ENCODE results near the gene ID3.
"Not testable (repeated sequence)": the region's sequence is repeated elsewhere in the genome, so short reads cannot be mapped to it uniquely, and the experiment has no call there.

Gene ID3

DNA sequence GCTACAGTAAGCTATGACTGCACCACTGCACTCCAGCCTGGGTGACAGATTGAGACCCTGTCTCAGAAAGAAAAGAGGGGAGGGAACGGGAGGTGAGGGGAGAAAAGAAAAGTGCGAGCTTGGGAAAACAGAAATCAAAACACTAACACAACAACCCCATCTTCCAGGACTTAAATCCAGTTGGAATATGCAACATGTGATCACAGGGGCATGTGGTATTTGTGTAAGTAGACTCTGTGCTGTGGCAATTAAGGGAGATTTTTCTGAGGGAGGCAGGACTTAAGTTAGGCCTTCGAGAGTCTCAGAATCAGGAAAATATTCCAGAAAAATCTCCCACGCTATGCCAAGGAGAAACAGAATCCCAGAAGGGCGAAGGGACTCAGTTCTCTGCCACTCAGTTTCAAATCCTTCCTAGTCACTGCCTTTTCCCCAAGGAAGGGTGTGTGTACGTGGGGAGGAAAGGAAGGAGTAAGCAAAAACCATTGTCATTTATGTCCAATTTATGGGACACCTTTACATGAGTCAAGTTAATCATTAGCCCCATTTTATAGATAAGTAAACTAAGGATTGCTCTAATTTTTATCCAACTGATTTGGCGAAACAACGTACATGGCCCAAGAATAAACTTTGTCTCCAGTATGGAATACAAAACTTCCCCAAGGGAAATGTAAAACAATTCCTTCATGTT lies 12.3 kb downstream of the ID3 start:
- FAIRE-seq = no peak

DNA sequence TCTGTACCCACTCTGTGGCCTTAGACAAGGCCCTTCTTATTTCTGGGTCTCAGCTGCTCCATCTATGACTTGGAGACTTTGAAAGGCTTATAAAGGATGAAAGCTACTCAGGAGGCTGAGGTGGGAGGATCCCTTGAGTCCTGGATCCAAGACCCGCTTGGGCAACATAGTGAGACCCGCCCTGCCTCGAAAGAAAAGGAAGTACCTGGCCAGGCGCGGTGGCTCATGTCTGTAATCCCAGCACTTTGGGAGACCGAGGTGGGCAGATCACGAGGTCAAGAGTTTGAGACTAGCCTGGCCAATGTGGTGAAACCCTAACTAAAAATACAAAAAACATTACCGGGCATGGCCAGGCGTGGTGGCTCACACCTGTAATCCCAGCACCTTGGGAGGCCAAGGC lies 13.4 kb downstream of the ID3 start:
- FAIRE-seq = no peak

DNA sequence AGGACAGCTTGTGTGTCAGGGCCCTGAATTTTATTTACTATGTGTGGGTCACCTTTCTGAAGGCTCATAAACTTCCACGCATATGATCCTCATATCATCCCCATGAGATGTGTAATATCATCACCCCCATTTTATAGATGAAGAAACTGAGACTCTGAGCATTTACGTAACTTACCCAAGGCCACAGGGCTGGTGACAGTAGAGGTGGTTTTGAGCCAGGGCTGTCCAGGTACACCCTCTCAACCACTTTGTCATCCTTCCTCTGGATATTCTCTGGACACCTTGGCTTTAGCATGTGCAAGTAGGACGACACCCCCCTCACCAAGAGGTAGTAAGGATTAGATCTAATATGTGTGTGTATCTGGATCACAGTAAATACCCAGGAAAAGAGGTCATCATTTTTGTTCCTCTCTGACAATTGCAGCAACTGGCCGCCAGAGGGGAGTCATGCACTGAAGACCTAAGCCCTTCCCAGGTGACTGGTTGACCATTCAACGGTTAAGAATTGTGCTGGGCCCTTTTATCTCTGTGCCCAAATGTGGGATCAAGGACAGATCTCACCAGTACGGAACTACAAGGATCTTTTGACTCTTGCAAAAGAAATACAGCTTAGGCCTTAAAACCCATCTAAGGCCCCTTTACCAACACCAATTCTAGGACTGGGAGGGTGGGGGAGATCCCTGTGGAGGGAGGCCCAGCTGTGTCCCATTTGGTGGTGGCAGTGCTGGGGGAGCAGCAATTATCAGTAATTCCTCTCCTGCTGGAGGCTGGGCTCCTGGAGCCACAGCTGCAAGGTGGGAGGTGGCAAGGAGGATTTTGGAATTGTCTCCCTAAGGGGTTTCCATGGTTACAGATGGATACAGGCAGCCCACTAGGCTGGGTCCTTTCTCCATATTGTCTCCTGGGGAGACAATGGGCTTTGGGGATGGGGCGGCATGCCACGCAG lies 14.6 kb downstream of the ID3 start:
- no peak for FAIRE-seq

DNA sequence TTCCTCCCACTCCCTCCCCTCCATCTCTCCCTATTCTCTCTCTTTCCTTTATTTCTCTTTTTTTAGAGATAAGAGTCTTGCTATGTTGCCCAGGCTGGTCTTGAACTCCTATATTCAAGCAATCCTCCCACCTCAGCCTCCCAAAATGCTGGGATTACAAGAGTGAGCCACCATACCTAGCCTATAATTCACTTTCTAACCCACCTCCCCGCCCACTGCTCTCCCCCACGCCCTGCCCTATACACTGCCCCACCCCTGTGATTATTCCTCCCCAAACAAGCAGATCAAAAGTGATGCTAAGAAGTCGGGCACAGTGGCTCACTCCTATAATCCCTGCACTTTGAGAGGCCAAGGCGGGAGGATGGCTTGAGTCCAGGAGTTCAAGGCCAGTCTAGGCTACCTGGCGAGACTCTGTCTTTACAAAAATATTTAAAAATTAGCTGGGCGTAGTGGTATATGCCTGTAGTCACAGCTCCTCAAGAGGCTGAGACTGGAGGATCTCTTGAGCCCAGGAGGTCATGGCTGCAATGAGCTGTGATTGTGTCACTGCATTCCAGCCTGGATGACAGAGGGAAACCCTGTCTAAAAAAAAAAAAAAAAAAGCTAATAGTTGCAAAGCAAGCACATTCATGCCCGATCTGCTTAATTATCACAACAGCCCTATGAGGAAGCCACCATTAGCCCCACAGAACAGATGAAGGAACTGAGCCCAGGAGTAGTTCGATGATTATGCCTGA lies 15.4 kb downstream of the ID3 start:
- no peak for FAIRE-seq

DNA sequence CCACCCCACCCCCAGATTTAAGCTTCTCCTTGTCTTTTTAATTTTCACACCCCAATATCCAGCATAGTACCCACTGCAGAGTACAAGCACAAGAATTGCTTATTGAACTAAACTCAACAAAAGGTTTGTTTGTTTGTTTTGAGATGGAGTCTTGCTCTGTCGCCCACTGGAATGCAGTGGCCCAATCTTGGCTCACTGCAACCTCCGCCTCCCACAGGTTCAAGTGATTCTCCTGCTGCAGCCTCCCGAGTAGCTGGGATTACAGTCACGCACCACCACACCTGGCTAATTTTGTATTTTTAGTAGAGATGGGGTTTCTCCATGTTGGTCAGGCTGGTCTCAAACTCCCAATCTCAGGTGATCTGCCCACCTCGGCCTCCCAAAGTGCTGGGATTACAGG lies 16.4 kb downstream of the ID3 start:
- not testable (repeated sequence) for FAIRE-seq

DNA sequence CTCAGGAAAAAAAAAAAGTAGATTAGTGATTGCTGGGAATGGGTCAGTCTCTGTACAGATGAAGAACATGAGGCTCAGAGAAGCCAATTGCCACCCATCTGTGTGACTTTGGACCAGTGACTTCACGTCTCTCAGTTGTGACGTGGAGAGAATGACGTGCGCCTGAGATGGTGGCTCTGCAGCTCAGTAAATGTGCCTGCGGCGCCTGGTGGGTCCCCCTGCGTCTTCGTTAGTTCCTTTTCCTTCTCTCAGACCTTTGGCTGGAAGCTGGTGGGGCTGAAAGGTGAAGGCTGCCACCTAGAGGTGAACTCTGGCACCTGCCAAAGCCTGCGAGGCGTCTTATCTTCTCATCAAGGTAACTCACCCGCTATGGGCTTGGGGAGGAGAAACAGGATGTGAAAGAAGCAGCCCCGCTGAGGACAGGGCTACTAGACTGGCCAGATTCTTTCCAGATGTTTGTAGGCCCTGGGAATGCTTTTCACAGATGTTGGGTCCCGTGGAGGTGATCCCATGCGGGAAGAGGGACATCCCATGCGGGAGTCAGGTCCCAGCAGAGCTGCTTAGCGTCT lies 19.5 kb downstream of the ID3 start:
- FAIRE-seq = no peak

DNA sequence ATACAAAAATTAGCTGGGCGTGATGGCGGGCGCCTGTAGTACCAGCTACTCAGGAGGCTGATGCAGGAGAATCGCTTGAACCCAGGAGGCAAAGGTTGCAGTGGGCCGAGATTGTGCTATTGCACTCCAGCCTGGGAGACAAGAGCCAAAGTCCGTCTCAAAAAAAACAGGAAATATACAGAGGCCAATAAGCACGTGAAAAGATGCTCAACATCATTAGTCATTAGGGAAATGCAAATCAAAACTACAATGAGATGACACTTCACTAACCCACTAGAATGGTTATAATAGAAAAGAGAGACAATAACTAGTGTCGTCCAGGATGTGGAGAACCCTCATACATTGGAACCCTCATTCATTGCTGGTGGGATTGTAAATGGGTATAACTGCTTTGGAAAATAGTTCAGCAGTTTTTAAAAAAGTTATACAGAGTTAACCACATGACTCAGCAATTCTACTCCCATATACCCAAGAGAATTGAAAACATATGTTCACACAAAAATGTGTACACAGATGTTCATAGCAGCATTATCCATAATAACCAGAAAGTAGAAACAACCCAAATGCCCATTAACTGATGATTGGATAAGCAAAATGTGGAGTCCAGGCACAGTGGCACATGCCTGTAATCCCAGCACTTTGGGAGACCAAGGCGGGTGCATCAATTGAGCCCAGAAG lies 21.9 kb downstream of the ID3 start:
- FAIRE-seq = no peak

DNA sequence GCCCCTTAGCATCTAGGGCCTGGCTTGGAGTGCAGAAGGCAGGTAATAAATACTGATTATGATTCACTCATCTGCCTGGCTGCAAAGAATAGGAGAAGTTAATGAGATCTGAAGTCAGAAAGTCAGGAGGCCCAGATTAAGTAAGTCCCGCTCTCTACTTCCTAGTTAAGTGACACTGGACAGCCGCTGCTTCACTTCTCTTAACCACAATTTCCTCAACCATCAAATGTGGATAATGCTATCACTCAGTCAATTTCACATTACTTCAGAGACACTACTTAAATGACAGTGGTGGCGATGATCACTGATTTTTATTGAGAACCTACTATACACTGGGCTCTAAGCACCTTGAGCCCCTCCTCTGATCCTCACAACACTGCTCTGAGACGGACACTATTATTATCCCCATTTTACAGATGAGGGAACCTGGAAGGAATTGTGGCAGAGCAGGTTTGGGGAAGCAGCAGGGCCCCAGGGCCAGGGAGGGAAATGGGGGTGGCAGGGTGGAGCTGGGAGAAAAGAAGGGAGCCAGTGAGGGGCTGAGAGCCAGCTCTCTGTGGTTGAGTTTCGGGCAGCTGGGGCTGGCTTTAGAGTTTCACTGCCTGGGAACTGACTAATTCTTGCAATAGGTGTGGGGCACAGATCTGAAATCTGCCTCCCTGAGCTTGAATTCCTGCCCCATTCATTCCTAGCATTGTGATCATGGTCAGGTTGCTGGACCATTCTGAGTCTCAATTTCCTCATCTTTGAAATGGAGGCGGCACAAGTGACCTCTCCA lies 25.9 kb downstream of the ID3 start:
- FAIRE-seq = no peak

DNA sequence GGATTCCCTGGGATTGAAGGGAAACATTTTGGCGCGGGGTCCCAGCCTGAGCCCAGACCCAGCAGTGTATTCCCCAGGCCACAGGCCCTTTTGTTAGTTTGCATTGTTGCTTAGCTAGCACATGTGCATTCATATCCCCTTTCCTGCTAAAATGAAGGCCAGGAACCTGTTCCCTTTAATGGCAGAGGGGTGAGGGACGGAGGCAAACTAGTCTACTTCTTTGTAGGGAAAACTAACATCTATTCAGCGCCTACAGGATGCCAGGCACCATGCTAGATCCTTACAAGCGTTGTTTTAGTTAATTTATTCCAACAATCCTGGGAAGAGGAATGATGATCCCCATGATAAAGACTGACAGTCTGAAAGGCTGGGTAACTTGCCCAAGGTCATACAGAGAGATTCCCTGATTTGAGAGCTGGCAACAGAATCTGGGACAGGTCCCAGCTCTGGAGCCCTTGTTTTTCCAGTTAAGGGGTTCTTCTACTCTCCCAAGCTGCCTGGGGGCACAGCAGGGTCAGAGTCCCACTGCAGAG lies 27.7 kb downstream of the ID3 start:
- FAIRE-seq = no peak

DNA sequence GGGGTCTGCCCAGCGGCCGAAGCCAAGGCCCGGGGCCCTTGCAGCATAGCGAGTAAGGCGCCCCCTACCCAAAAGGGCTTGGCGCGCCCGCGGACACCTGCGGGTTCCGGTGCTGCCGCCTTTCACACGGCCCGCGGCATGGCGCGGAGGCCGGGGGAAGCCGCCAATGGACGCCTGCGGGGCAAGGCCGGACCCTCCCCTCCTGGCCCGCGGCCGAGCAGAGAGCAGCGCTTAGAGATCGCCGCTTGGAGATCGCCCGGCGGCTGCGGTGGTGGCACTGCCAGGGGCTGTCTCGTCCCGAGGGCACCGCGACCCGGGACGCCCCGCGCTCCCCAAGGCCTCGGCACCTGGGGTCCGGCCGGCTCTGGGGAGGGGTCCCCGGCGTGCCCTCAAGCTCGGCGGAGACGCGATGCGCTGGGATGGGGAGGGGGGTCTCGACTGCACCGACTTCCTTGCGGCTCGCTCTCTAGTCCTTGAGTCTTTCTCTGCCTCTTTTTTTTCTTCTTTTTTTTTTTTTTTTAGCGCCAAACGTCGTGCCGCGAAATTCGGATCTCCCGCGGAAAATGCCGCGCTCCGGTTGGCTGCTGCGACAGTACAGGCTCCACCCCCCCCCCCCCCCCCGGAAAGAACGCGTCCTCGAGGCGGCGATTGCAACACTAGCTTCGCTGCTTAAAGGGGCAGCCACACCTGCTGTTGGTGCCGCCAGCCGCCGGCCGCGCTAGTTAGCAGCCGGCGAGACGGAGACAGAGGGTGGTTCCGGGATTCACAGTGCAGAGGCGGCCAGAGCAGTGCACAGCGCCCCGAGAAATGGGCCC lies 28.3 kb downstream of the ID3 start, which contains the start of gene E2F2:
TSS of gene E2F2 (minus strand) at position 487 of the 815 bp plus-strand sequence. CDS start at position 47, 440 bp downstream.
- no peak for FAIRE-seq

DNA sequence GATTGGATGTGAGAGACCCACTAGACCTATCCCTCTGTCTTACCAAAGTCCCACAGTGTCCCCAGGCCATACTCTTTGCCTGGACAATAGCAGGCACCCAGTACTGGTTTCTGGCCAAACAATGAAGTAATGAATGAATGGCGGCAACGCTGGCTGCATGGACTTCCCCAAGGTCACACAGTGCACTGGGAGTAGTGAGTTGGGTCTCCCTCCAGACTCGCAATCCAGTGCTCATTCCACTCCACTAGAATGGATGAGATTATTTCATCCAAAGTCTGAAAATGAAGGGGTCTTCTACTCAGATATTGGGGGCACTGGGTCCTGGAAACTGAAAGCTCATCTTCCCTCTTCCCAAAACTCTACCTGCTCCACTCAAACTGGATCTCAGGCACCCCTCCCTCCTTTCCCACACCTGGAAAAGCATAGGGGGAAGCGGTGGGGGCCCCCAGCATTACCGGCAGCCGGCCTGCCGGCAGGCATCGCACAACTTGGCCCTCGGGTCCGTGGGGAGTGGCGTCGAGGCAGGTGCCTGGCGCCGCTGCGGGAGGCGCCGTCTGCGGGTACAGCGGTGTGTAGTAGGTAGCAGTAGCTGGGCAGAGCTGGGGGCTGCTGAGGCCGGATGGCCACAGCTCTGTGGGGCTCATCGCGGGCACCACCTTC lies 29.1 kb downstream of the ID3 start:
- no peak for FAIRE-seq

DNA sequence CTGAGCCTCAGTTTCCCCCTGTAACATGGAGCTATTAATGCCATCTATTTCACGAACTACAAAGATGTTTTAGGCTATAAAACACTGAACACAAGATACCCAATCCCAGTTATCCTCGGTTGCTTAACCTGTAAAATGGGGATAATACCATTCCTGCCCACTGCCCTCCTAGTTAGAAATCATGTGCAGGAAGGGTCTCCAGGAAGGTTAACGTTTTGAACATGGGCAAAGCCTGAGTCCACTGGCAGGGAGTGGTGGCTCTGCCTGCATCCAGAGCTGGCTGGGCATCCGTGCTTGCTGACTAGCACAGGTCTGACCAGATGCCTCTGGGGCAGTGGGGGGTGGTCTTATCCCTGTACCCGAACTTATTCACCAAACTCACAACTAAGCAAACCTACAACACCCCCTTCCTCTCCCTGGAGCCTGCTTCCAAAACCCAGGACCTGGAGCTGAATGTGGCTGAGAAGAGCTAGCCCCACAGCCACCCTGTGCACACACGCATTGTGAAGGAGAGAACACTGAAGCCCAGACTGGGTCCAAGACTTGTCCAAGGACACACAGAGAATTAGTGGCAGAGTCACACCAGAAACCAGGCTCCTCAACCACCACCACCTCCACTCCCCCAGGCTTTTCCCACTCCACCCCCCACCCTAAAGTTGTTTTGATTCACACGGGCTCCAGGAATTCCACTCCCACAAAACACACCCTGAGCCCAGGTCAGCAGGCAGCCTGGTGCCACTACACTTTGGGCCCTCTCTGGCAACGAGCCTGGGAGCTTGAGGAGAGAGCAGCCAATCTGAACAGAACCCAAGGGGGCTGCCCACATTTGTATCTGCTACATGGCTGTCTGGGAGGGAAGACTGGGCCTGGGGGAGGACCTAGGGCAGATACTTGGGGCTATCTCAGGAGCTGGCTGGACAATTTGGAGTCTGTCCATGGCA lies 29.9 kb downstream of the ID3 start:
- no peak for FAIRE-seq

DNA sequence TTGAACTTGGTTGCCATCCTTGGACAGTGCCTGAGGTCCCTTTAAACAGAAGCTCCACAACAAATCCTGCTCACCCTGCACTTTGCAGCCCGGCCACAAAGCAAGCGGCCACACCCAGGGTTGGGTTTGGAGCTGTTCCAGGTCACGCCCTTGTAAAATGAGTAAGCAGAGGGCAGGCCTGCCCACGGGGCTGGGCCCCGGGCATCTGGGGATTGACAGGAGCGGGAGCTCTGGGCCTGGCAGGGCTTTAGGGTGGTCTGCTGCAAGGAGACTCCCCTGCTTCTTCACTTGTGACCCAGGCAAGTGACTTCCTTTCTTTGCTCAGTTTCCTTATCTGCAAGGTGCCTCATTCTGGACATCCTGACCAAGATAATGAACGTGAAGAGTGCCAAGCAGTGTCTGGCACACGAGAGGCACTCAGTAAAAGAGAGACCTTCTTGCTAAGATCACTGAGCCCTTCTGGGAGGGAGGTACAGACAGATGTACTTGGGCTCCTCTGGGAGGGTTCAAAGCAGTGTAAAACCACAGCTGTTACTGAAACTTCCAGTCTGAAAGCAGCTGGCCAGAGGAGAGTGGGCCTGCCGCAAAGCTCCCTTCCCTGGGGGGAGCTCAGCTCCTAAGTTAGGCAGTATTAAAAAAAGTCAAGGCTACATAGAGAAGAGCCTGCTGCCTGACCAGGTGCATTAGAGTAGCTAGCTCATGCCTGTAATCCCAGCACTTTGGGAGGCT lies 30.9 kb downstream of the ID3 start:
- FAIRE-seq = no peak

DNA sequence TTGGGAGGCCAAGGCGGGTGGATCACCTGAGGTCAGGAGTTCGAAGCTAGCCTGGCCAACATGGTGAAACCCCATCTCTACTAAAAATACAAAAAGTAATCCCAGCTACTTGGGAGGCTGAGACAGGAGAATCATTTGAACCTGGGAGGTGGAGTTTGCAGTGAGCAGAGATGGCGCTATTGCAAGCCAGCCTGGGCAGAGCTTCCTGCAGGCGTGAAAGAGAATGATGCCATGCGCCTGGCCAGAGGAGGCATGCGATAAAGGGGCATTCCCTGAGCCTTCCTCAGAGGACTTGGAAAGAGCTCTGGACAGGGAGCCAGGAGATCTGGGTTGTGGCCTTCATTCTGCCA lies 31.4 kb downstream of the ID3 start:
- no peak for FAIRE-seq

DNA sequence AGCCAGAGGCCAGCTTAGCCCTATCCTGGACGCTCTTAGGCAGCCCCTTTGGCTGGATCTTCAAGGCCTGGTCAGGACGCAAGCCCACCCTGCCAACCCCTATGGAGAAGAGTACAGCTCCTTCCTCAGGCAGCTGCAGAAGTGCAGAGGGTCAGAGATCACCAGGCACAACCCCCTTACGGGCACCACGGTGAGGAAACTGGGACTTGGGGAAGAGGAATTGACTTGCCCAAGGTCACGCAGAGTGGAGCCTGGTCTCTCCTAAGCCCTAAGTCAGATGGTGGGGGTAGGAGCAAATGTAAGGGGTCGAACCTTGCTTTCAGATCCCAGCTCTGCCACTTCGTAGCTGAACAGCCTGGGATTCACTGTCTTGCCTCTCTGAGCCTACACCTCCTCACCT lies 31.9 kb downstream of the ID3 start:
- no peak for FAIRE-seq

DNA sequence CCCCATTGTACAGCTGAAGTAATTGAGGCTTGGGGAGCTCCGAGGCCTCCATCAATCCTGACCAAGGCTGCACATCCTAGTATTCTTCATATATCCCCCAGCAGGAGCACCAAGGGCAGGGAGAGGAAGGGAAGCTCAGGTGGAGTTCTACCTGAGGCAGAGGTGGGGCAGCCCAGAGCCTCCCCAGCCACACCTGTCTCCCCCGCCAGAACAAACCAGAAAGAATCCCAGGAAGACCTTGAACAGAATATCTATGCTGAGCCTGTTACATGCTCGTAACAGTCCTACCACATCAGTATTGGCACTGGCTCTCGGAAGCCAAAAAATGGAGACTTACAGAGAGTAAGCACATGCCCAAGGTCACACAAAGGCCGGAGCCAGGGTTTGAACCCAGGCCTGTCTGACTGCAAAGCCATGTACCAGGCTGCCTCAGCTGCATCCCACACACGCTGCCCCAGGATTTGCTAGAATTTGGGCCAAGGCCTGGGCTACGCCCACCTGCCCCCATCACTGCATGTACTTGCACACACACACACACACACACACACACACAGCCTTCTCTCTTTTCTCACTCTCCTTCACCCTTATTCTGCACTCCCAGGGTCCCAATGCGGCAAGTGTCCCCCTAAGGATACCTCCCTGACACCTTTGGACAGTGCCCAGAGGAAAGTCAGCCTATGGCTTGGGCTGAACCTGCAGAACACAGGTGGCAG lies 32.8 kb downstream of the ID3 start:
- no peak for FAIRE-seq

DNA sequence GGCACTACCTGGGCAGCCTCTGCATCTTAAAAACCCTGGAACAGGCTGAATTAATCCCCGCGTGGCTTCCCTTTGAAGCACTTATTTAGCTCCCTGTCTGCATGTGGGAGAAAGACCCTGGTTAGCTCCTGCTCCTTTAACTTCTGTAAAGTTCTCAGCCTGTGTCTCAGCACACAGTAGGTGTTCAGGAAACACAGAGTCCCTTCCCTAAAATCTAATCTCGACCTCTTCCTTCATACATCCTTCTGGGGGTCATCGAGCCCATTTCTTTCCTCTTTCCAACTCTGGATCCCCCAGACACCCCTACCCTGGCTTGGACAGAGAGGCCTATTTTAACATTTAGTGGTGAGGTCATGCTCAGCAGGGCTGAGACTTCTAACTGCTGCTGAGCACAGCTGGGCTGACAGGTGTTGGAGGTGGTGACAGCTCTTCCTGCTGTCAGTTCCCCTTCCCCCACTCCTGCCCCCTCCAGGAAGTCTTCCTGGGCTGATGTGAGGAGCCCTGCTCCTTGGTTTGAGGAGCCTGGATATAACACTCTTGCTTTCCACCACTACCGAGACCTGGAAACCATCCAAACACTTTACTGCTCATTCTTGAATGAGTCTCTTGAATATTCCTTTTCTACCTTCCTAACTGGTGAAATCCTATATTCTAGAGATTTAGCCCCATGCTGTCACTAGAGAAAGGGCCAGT lies 33.6 kb downstream of the ID3 start:
- FAIRE-seq = no peak
